ENCODE data around the gene GPBAR1.

- TF ChIP-seq, protein P1, sequence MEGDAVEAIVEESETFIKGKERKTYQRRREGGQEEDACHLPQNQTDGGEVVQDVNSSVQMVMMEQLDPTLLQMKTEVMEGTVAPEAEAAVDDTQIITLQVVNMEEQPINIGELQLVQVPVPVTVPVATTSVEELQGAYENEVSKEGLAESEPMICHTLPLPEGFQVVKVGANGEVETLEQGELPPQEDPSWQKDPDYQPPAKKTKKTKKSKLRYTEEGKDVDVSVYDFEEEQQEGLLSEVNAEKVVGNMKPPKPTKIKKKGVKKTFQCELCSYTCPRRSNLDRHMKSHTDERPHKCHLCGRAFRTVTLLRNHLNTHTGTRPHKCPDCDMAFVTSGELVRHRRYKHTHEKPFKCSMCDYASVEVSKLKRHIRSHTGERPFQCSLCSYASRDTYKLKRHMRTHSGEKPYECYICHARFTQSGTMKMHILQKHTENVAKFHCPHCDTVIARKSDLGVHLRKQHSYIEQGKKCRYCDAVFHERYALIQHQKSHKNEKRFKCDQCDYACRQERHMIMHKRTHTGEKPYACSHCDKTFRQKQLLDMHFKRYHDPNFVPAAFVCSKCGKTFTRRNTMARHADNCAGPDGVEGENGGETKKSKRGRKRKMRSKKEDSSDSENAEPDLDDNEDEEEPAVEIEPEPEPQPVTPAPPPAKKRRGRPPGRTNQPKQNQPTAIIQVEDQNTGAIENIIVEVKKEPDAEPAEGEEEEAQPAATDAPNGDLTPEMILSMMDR (IDR thresholded peaks at IDR 0.05; ENCODE audit: insufficient read depth, low read length, poor library complexity, severe bottlenecking) = no peak
- TF ChIP-seq EZH2phosphoT487 (conservative IDR thresholded peaks at IDR 0.05; ENCODE audit: low read length) = no peak
Measured at GRCh38 chr2:218278531-218279360, 17.9 kb downstream of the GPBAR1 start.

Data from SU-DHL-6 (cell line).